Measurements from ENCODE around the gene SCAND1.

SCAND1 gene

DNA sequence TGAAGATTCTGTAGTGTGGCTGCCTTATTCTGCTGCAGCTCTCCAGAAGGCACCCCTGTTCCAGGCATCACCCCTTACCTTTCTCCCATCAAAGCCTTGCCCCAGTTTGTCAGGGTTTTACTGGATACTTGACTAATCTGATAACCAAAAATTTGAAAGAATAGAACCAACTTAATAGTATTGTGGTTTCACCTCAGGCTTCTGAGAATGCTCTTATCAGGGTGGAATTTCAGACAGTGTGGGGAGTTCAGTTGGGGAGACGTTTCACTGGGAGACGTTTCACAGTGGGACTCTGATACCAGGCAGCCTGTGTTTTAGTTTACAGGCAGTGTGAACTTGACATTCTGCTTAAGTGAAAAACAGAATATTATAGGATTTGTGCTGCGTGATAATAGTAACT is 50.5 kb downstream of the SCAND1 start:
- no peak for DNase-seq
